HG03095 (cell line): ENCODE results near the gene MAPK14.
"Not testable (repeated sequence)": the region's sequence is repeated elsewhere in the genome, so short reads cannot be mapped to it uniquely, and the experiment has no call there.

Source experiments
- ATAC-seq: cut with Tn5 transposase; IDR thresholded peaks from one replicate; pipeline ENCODE4 v1.9.1; 2021; ENCODE audit warnings: moderate library complexity; ENCODE audit not compliant: unreplicated experiment

The MAPK14 gene

GRCh38 chr6:36120539-36120938, 92.9 kb downstream of the MAPK14 start:
- ATAC-seq, result no peak

- no peak for ATAC-seq
Measured at GRCh38 chr6:36120979-36121786, 93.6 kb downstream of the MAPK14 start.

DNA sequence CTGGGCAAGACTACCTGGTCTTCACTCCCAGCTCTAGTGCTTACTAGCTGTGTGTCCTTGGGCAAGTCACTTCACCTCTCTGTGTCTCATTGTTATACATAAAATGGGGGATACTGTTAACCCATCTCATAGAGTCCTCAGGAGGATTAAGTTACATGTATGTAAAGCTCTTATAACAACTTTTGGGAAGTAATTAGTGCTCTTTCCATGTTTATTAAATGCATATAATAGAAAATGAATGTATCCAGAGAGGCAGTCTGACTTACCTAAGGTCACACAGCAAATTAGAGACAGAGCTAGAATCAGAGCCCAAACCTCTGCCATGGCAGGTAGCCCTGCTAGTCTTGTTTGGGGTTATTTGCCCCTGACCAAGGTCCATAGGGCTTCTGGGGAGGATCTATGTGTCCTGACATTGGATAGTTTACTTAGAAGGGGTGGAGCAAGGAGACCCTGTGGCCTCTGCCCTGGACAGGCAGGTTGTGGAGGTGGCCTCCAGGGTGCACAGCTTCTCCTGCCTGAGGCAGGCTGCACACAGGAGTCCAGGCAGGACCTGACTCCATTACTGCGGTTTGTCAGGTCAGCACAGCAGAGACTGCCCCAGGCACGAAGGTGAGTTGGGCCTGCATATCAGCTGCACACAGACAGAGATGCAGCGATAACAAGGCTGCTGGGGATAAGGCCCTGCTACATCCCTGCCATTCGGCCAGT, 94.3 kb downstream of the MAPK14 start:
- ATAC-seq, result no peak

- no peak for ATAC-seq
Measured at GRCh38 chr6:36122495-36123269, 95.1 kb downstream of the MAPK14 start.

- ATAC-seq, result no peak
Measured at GRCh38 chr6:36123270-36124139, 95.9 kb downstream of the MAPK14 start.

GRCh38 chr6:36124346-36124745, 96.7 kb downstream of the MAPK14 start:
- ATAC-seq, result not testable (repeated sequence)

- ATAC-seq, result no peak
Measured at GRCh38 chr6:36124881-36125280, 97.3 kb downstream of the MAPK14 start.

GRCh38 chr6:36125575-36125974, 98.0 kb downstream of the MAPK14 start:
- no peak for ATAC-seq

DNA sequence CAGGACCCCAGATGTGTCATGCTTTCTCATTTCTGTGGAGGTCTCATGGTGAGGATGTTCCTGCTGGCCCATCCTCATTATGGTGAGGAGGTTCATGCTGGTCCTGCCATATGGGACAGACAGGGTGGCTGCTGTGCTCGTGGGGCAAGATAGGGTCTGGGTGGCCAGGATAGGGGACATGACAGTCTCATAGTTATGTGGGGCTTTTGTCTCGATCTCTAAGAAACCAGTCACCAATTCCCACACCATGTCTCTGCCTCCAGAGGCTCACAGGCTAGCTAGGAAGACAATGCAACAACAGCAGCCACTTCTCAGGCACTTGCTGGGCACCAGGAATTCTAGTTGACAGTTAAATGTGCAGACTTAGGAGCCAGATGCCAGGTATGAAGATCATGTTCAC, 98.5 kb downstream of the MAPK14 start:
- ATAC-seq, result no peak

DNA sequence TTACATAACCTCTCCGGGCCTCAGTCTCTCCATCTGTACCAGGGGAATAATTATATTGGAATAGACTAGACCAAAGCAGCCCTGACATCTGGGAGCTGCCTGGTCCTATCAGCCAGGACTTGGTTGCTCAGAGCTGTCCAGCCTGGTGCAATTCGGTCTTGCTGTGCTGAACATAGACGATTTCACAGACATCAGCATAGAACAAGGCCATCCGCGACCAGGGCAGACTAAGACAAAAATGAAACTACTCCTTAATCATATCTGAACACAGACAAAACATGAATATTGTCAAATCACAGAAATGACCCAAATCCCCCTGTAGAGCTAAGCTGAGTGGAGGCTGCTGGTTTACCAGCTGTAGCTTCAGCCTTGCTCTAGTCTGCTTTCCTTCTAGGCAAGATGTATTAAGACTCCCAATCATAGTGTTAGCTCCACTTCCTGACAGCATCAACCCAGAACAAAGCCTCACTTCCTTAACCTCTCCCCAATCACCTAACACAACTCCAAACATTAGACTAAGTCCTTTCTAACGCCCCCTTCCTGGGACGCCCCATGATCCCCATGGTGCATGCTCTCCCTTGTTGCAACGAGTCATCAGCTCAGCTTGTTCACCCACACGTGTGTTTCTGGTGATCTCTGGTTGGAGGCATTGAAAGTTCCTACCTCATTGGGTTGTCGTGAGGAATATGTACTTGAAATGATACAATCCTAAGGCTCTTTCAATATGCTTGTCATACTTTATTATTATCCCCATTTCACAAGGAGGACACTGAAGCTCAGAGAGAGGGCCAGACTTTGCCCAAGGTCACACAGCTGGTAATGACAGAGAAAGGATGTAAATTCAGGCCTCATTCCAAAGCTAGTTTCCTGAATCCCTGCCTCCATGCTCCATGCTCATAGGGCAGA, 99.2 kb downstream of the MAPK14 start:
- ATAC-seq, result no peak

GRCh38 chr6:36127462-36128016, 99.9 kb downstream of the MAPK14 start:
- no peak for ATAC-seq

DNA sequence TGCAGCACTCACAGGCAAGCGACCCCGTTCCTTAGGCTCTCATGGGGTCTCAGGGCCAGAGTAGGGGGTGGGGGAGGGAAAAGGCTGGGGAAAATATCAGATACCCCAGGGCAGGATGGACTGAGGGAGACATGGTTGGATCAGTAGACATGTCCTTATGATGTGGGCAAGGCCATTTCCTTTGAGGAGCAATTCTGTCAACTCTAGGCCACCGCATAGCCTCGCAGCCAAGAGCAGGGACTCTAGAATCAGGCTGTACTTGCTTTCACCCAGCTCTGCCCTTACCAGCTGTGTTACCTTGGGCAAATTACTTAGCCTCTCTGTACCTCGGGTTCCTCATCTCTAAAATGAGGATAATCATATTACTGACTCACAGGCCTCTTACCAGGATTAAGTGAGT, 100.5 kb downstream of the MAPK14 start:
- no peak for ATAC-seq

GRCh38 chr6:36128793-36129192, 101.2 kb downstream of the MAPK14 start:
- no peak for ATAC-seq

DNA sequence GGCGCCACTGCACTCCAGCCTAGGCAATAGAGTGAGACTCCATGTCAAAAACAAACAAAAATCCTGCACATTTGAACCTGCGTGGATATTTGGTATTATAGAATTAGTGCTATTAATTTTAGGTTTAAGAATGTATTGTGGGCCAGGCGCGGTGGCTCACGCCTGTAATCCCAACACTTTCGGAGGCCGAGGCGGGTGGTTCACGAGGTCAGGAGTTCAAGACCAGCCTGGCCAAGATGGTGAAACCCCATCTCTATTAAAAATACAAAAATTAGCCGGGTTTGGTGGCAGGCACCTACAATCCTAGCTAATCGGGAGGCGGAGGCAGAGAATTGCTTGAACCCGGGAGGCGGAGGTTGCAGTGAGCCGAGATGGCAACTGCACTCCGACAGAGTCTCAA, 101.7 kb downstream of the MAPK14 start:
- ATAC-seq, result not testable (repeated sequence)

GRCh38 chr6:36129941-36130666, 102.5 kb downstream of the MAPK14 start, which contains the start of gene MAPK13:
TSS of gene MAPK13 (plus strand) at chr6:36130513. CDS start at chr6:36130583, 70 bp downstream.
- ATAC-seq, result no peak

DNA sequence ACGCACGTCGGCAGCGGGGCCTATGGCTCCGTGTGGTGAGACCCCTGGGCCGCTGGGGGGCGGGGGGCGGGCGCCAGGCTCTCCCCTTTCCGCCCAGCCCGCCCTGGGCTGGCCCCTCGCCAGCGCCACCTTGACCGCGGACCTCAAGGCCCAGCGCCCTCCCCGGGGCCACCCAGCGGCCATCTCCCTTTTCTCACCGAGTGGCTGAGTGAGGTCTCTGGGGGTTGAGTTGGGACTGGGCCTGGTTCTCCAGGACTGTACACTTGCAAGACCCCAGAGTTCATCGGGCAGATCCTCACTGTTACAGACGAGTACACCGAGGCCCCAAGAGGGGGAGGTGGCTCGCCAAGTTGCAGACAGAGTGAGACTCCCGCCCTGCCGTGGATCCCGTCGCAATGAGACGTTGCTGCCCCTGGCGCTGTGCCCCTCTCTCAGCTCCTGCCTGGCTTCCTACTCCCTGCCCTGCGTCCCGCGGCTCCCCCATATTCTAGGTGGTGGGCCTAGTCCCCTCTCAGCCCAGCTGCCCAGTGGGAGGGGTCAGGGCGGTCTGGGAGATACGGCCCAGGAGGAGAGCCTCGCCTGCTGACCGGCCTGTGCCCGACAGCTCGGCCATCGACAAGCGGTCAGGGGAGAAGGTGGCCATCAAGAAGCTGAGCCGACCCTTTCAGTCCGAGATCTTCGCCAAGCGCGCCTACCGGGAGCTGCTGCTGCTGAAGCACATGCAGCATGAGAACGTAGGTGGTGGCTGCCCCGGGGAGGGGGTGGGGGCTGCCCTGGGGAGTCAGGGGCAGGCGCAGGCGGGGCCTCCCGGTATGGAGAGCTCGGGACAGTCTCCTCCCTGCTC, 103.3 kb downstream of the MAPK14 start:
- peak; percentile 16 for ATAC-seq

DNA sequence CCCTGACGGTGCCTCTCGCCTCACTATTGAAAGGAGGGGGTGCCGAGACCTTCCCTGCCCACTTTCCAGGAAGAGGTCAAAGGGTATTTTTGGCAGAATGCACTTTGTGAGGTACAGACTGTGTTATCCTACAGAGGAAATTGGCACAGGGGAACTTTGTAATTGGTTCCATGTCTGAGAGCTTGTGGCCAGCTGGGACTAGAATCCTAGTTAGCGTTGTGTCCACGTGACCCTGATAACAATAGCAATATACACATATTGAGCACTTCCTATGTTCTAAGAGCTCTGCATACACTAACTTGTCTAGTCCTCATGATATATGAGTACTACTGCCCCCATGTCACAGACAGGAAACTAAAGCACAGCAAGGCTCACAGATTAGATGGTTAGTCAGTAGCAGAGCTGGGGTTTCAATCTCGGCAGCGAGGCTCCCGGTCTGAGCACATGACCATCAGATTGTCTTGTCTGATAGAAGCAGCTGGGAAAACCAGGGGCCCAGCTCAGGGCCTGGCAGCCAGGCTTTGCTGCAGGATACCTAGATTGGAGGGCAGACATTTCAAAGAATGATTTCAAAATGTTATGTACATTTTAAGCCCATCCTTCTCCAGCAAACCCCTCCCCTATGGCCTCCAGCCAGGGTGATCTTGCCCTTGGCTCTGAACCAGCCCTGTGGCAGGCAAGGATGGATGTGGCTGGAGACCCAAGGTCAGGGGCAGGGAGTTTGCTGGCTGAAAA, 104.1 kb downstream of the MAPK14 start:
- ATAC-seq, result peak; percentile 85
